GM13976 (cell line): ENCODE data around the gene RAB11FIP3.
"Not testable (repeated sequence)": the region's sequence is repeated elsewhere in the genome, so short reads cannot be mapped to it uniquely, and the experiment has no call there.

Experiments
- DNase-seq: peaks from one replicate; pipeline ENCODE4 v3.0.0; 2012; ENCODE audit warnings: low spot score
- in situ Hi-C: fragments of 300-500 bp; cut with MboI; formaldehyde crosslinking; loops from one replicate; pipeline ENCODE4 v1.12.0; 2022; ENCODE audit warnings: low sequenced_read_pairs, mixed read lengths, inconsistent platforms; ENCODE audit not compliant: unreplicated experiment
- TF ChIP-seq, protein P1 (sequence below): IDR thresholded peaks from 2 replicates; pipeline ENCODE4 v1.5.1; 2012; ENCODE audit warnings: borderline replicate concordance, mild to moderate bottlenecking; ENCODE audit not compliant: insufficient read depth; ENCODE audit errors: extremely low read depth, missing control alignments, control extremely low read depth

RAB11FIP3 gene

DNA sequence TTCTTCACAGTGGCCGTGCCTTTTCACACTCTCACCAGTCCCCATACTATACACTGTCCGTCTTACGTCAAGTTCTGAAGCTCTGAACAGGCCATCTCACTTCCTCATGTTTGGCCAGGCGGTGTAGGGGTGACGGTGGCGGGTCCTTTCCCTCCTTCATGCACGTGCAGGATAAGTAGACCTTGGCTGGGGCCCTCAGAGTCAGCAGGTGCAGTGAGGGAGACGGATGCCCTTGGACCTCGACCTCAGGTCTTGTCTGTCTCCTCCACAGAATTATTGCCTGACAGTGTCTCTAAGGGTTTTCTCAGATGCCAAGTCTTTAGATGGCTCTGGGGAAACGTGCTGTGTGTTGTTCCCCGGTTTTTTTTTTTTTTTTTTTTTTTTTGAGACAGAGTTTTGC is 37.6 kb downstream of the RAB11FIP3 start:
- no peak for DNase-seq
- in situ Hi-C loops = no loop called here
- TF ChIP-seq, protein P1, sequence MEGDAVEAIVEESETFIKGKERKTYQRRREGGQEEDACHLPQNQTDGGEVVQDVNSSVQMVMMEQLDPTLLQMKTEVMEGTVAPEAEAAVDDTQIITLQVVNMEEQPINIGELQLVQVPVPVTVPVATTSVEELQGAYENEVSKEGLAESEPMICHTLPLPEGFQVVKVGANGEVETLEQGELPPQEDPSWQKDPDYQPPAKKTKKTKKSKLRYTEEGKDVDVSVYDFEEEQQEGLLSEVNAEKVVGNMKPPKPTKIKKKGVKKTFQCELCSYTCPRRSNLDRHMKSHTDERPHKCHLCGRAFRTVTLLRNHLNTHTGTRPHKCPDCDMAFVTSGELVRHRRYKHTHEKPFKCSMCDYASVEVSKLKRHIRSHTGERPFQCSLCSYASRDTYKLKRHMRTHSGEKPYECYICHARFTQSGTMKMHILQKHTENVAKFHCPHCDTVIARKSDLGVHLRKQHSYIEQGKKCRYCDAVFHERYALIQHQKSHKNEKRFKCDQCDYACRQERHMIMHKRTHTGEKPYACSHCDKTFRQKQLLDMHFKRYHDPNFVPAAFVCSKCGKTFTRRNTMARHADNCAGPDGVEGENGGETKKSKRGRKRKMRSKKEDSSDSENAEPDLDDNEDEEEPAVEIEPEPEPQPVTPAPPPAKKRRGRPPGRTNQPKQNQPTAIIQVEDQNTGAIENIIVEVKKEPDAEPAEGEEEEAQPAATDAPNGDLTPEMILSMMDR = no peak

DNA sequence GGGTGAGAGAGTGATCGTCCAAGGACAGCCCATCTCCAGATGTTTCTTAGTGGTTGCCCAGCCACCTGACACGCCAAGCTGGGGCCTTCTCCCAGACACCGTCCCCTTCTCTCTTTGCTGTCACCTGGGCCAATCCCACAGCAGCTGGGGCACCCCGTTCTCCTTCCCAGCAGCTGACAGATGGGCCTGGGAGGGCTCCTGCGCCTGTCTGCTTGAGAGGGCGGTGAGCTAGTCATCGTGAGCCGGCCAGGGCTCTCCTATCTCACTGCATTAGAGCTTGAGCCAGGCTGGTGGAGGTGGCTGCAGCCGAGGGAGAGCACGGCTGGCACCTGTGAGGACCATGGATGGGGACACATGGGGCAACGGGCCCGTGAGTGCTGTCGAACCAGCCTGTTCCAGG is 41.2 kb downstream of the RAB11FIP3 start:
- in situ Hi-C loops = no loop called here
- TF ChIP-seq, protein P1 = no peak

GRCh38 chr16:467249-467871 is 41.9 kb downstream of the RAB11FIP3 start:
- DNase-seq, in situ Hi-C loops: not testable (repeated sequence)

More for the DNA sequence above, 41.2 kb downstream of the RAB11FIP3 start:
- no peak for DNase-seq

GRCh38 chr16:468068-468821 is 42.8 kb downstream of the RAB11FIP3 start:
- DNase-seq = no peak
- TF ChIP-seq, protein P1 = no peak
- in situ Hi-C loops = no loop called here

DNA sequence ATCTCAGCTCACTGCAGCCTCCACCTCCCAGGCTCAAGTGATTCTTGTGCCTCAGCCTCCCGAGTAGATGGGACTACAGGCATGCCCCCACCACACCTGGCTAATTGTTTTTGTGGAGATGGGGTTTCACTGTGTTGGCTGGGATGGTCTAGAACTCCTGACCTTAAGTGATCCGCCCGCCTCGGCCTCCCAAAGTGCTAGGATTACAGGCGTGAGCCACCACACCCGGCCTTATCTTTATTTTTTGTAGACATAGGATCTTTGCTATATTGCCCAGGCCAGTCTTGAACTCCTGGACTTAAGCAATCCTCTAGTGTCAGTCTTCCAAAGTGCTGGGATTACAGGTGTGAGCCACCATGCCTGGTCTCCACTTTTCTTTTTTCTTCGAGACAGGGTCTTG is 44.0 kb downstream of the RAB11FIP3 start:
- DNase-seq, in situ Hi-C loops: not testable (repeated sequence)

DNA sequence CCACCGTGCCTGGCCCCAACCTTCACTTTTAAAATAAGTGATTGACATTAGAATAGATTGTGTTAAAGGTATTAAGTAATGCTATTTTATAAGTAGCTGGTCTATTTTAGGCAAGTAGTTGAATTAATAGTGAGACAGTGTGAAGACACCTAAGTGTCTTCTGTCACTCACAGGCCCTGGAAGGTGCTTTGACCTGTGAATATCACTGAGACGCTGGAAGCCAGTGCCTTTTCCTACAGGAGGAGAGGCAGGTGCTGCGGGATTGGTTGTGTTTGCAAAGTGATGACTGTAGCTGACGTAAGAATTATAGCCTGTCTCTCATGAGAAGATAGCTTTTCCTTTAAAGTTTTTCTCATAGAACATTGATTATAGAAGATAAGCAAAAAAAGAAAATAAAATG is 45.0 kb downstream of the RAB11FIP3 start:
- in situ Hi-C loops = no loop called here
- TF ChIP-seq, protein P1 = no peak
- no peak for DNase-seq

- TF ChIP-seq, protein P1 = no peak
- no peak for DNase-seq
- in situ Hi-C loops = no loop called here
These were observed 46.1 kb downstream of the RAB11FIP3 start for GRCh38 chr16:471353-472198.
